Peyer's patch (tissue), 4 donors: ENCODE data around the gene FOXO6.

Source experiments
- POLR2A ChIP-seq, 2 donors: fragments of 450-650 bp; IDR thresholded peaks; one replicate each; pipeline ENCODE4 v1.5.1; 2017; ENCODE audit warnings: antibody characterized with exemption in 2 of 2, mild to moderate bottlenecking in 2 of 2, moderate library complexity in 2 of 2
- TF ChIP-seq, protein P1 (sequence below), 6 experiments: fragments of 450-650 bp in 4 of 6; fragments of 200-600 bp in 2 of 6; sonication (generic) in 1 of 6; IDR thresholded peaks; one replicate each; pipeline ENCODE4 v1.5.1; 2017 to 2019; ENCODE audit warnings: antibody characterized with exemption in 6 of 6, mild to moderate bottlenecking in 3 of 6, moderate library complexity in 1 of 6

DNA sequence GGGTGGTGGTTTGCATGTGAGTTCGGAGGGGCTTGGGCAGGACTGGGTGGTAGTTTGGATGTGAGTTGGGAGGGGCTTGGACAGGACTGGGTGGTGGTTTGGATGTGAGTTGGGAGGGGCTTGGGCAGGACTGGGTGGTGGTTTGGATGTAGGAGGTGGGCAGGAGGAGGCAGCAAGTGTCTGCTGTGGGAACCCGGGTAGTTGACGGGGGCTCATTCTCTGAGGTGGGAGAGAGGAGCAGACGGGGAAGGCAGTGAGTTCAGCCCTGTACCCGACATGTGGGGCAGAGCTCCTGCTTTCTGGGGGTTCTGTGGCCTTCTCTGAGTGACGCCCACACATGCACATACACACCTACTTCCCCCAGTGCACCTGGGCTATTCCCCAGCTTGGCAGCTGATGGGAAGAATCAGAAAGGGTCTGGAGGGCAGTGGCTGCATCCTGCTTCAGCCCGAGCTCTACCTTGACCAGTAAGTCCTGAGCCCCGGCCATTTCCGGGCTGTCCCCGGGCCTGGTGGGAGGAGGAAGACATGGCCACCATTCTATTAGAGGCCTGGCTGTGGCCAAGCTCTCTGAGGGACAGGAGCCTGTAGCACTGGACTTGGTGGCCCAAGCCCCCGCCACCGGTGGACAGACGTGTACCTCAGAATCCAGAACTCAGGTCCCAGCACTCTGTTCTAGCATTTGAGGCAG, 65.1 kb downstream of the FOXO6 start:
- TF ChIP-seq, protein P1, sequence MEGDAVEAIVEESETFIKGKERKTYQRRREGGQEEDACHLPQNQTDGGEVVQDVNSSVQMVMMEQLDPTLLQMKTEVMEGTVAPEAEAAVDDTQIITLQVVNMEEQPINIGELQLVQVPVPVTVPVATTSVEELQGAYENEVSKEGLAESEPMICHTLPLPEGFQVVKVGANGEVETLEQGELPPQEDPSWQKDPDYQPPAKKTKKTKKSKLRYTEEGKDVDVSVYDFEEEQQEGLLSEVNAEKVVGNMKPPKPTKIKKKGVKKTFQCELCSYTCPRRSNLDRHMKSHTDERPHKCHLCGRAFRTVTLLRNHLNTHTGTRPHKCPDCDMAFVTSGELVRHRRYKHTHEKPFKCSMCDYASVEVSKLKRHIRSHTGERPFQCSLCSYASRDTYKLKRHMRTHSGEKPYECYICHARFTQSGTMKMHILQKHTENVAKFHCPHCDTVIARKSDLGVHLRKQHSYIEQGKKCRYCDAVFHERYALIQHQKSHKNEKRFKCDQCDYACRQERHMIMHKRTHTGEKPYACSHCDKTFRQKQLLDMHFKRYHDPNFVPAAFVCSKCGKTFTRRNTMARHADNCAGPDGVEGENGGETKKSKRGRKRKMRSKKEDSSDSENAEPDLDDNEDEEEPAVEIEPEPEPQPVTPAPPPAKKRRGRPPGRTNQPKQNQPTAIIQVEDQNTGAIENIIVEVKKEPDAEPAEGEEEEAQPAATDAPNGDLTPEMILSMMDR (IDR thresholded peaks at IDR 0.05): no peak
- TF ChIP-seq POLR2A (IDR thresholded peaks at IDR 0.05): no peak
